Spleen (tissue), 11 donors: Measurements from ENCODE around the gene LARP4B. TPM values are rescaled to one million over a fixed set of nuclear protein-coding genes. Genes with fewer than 3 reads are reported as not detected.
"Not testable (repeated sequence)": the region's sequence is repeated elsewhere in the genome, so short reads cannot be mapped to it uniquely, and the experiment has no call there.

Experiments used
- DNase-seq: peaks from one replicate; pipeline ENCODE4 v3.0.0-alpha.2; 2020
- H3K27ac ChIP-seq, 8 donors: fragments of 200-600 bp; sonication (generic) in 7 of 8; 1 replicate in 4 of 8; 2 replicates in 4 of 8; pipeline versions ENCODE4 v1.5.0 to v1.8.0; 2016 to 2021; ENCODE audit warnings: inconsistent platforms in 4 of 8, mild to moderate bottlenecking in 4 of 8, moderate library complexity in 1 of 8
- H3K27me3 ChIP-seq, 7 donors: fragments of 200-600 bp; sonication (generic) in 6 of 7; replicated peaks in 1 of 7; 1 replicate in 4 of 7; 2 replicates in 3 of 7; pipeline versions ENCODE4 v1.5.0 to v1.8.0; 2016 to 2021; ENCODE audit warnings: inconsistent platforms in 3 of 7, mild to moderate bottlenecking in 1 of 7
- H3K36me3 ChIP-seq, 6 donors: fragments of 200-600 bp; sonication (generic) in 5 of 6; 1 replicate in 4 of 6; 2 replicates in 2 of 6; pipeline versions ENCODE4 v1.5.0 to v1.8.0; 2016 to 2021; ENCODE audit warnings: inconsistent platforms in 2 of 6
- H3K4me1 ChIP-seq, 6 donors: fragments of 200-600 bp; sonication (generic) in 5 of 6; 1 replicate in 3 of 6; 2 replicates in 3 of 6; pipeline versions ENCODE4 v1.5.0 to v1.8.0; 2016 to 2021; ENCODE audit warnings: inconsistent platforms in 3 of 6
- H3K4me3 ChIP-seq, 8 donors: fragments of 200-600 bp; sonication (generic) in 7 of 8; 1 replicate in 4 of 8; 2 replicates in 4 of 8; pipeline versions ENCODE4 v1.5.0 to v1.8.0; 2016 to 2021; ENCODE audit warnings: inconsistent platforms in 4 of 8, mild to moderate bottlenecking in 4 of 8, moderate library complexity in 2 of 8
- H3K9me3 ChIP-seq, 8 donors: fragments of 200-600 bp; sonication (generic) in 7 of 8; 1 replicate in 4 of 8; 2 replicates in 4 of 8; pipeline versions ENCODE4 v1.5.0 to v1.8.0; 2016 to 2021; ENCODE audit warnings: inconsistent platforms in 4 of 8
- CTCF ChIP-seq, 11 experiments: fragments of 200-600 bp in 7 of 11; fragments of 450-650 bp in 4 of 11; sonication (generic) in 4 of 11; IDR thresholded peaks in 8 of 11; conservative IDR thresholded peaks in 3 of 11; 1 replicate in 7 of 11; 2 replicates in 4 of 11; pipeline versions ENCODE4 v1.4.0 to v1.8.0; 2016 to 2021; ENCODE audit warnings: antibody characterized with exemption in 11 of 11, inconsistent platforms in 4 of 11, mild to moderate bottlenecking in 1 of 11
- POLR2A ChIP-seq, 3 donors: fragments of 450-650 bp; IDR thresholded peaks; one replicate each; pipeline ENCODE4 v1.5.1; 2017; ENCODE audit warnings: antibody characterized with exemption in 3 of 3, mild to moderate bottlenecking in 1 of 3
- POLR2AphosphoS5 ChIP-seq, 3 donors: sonication (generic); formaldehyde crosslinking; IDR thresholded peaks; one replicate each; pipeline ENCODE4 v1.5.1; 2017; ENCODE audit warnings: antibody characterized with exemption in 3 of 3
- WGBS, 5 donors: extraction: QIAGEN DNeasy Blood & Tissue Kit in 3 of 5; methylation state at CpG; one replicate each; pipeline versions ENCODE4 v1.1.5 to v1.1.7; 2013 to 2018; 5-methylcytosine and 5-hydroxymethylcytosine counted together
- intact Hi-C: fragments of 100-400 bp; cut with DNase I; formaldehyde crosslinking; loops from one replicate; pipeline ENCODE4 v1.15.0; 2023; ENCODE audit warnings: low total_unique reads
- polyA plus RNA-seq, 3 donors: library from polyadenylated mRNA; stranded (reverse); fragments of 200-250 nt; gene quantifications; one replicate each; pipeline ENCODE4 v1.2.1, GENCODE V29; 2013
- total RNA-seq, 7 donors: library from RNA; depleted of rRNA in 3 of 7; stranded (reverse); fragments of >200 nt in 3 of 7; fragmentation: NEBNext Ultra II Directional in 4 of 7; extraction: Animal tissue kit (Norgen Biotek cat#: 25700) in 4 of 7; gene quantifications; one replicate each; pipeline versions ENCODE4 v1.1.0 to v1.2.1, GENCODE V29; 2016 to 2021
- donor health status: healthy with polysubstance abuse.
- donor health status: DM: no; HTN: no; CAD: no; lungs with moderate emphysema.
- donor health status: DM: no; HTN: no; CAD: no.
- donor health status: Bipolar disorder and iron deficiency.
- donor health status: healthy.
- donor health status: DM: no; HTN: no; CAD: no.
- donor health status: DM: yes; HTN: yes; CAD: no.

The LARP4B gene
- total and polyA plus RNA-seq, 10 donors, result 12.7 to 163 (median 88.7) TPM

DNA sequence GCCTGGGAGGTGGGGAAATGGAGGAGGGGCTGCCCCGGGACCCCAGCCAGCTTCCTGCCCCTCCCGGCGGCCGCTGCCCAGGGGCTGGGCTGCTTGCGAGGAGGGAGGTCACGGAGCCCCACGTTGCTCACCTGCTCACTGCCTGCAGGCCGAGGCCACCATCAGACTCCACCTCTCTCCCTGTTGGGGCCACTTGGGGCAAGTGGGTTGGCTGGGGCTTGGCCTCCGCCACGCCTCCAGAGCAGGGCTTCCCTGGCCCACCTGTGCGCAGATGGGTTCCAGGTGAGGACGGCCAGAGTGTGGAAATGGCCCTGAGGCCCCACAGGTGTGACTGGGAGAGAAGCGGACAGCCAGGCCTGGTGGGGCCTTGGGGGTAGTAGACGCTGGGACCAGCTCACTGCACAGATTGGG lies 159.3 kb downstream of the LARP4B start:
- DNase-seq, result no peak
- 59 to 87% (median 60%) methylated on average over 5 to 14 of the region's 14 CpGs for WGBS, 5 donors

DNA sequence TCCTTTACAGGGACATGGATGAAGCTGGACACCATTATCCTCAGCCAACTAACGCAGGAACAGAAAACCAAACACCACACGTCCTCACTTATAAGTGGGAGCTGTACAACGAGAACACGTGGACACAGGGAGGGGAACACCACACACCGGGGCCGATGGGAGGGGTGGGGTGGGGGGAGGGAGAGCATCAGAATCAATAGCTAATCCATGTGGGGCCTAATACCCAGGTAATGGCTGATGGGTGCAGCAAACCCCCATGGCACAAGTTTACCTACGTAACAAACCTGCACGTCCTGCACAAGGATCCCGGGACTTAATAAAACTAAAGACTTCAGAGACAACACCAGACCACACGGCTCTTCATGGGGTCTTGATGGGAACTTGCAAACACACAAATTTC lies 159.9 kb downstream of the LARP4B start:
- intact Hi-C loops, result no loop called here
- WGBS, 5 donors, result 81 to 93% (median 85%) methylated on average over 10 of the region's 10 CpGs

More for the DNA sequence above, 159.3 kb downstream of the LARP4B start:
- H3K4me3 ChIP-seq, result no peak overlapping the region
- H3K36me3 ChIP-seq, result no peaks in the 10 kb centered on the region
- TF ChIP-seq CTCF (IDR thresholded peaks at IDR 0.05 in 8 of 11, conservative IDR thresholded peaks at IDR 0.05 in 3 of 11) (no peak), POLR2A (IDR thresholded peaks at IDR 0.05) (no peak), POLR2AphosphoS5 (IDR thresholded peaks at IDR 0.05) (no peak)
- H3K27me3 ChIP-seq, result no peaks in the 10 kb centered on the region
- H3K4me1 ChIP-seq, result no peaks in the 10 kb centered on the region
- peaks cover 0 to 37% (median 29%) of the 10 kb centered on the region in 8 donors for H3K9me3 ChIP-seq
- intact Hi-C loops, result no loop called here
- no peak overlapping the region for H3K27ac ChIP-seq

DNA sequence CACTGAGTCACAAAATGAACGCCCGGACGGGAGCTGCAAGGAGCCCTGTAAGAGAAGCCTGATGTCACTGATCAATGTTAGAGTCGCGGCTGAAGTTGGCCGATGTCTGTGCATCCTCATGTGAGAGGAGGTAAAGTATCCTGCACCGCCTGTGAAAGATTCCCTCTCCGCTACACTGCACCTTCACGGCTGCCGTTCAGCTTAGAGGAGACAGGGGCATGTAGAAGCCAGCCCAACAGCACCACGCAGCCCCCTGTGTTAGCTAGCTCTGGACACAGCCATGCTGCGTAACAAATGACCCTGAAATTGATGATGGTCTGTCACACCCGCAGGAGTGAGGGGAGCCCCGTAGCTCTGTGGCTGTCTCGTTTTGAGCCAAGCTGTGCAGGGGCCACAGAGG lies 160.5 kb downstream of the LARP4B start:
- Histone ChIP-seq H3K9me3 (peaks cover 0 to 42% (median 32%) of the 10 kb centered on the region in 8 donors), H3K36me3 (no peaks in the 10 kb centered on the region), H3K4me1 (no peaks in the 10 kb centered on the region), H3K4me3 (no peak overlapping the region), H3K27ac (no peak overlapping the region), H3K27me3 (no peaks in the 10 kb centered on the region)
- DNase-seq, result no peak
- WGBS, 5 donors, result 89 to 94% (median 93%) methylated on average over 12 to 15 of the region's 15 CpGs
- TF ChIP-seq CTCF (IDR thresholded peaks at IDR 0.05 in 8 of 11, conservative IDR thresholded peaks at IDR 0.05 in 3 of 11) (no peak), POLR2A (IDR thresholded peaks at IDR 0.05) (no peak), POLR2AphosphoS5 (IDR thresholded peaks at IDR 0.05) (no peak)
- intact Hi-C loops, result no loop called here

More for the DNA sequence above, 159.9 kb downstream of the LARP4B start:
- Histone ChIP-seq H3K4me3 (no peak overlapping the region), H3K9me3 (peaks cover 0 to 41% (median 32%) of the 10 kb centered on the region in 8 donors), H3K36me3 (no peaks in the 10 kb centered on the region), H3K27me3 (no peaks in the 10 kb centered on the region), H3K27ac (no peak overlapping the region), H3K4me1 (no peaks in the 10 kb centered on the region)
- DNase-seq, result no peak
- TF ChIP-seq POLR2AphosphoS5 (IDR thresholded peaks at IDR 0.05), result no peak
- no peak for TF ChIP-seq CTCF (IDR thresholded peaks at IDR 0.05 in 8 of 11, conservative IDR thresholded peaks at IDR 0.05 in 3 of 11)
- no peak for TF ChIP-seq POLR2A (IDR thresholded peaks at IDR 0.05)

DNA sequence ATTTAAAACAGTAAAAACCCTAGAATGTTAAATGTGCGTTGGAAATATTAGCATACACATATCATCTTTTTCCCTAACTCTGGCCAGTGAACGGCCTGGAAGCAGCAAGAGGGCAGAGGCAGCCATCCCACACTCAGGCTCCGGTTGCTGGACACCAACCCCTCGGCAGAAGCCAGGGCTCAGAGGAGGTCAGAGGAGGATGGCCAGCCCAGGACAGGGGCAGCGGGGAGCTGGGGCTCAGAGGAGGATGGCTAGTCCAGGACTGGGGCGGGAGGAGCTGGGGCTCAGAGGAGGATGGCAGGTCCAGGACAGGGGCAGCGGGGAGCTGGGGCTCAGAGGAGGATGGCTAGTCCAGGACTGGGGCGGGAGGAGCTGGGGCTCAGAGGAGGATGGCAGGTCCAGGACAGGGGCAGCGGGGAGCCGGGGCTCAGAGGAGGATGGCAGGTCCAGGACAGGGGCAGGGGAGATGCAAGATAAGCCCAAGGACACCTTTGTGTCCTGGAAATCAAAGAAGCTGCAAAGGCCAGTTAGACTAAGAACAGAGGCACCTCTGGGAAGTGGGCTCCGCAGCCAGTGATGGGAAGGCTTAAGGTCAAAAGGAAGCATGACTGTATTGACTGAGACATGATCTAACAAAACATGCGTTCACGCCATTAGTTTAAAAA lies 161.3 kb downstream of the LARP4B start:
- H3K4me1 ChIP-seq, H3K27me3 ChIP-seq, H3K36me3 ChIP-seq, H3K27ac ChIP-seq, intact Hi-C loops, H3K4me3 ChIP-seq: not testable (repeated sequence)
- WGBS, 5 donors, result 89 to 92% (median 90%) methylated on average over 13 of the region's 13 CpGs
- H3K9me3 ChIP-seq, result peaks cover 0 to 42% (median 32%) of the 10 kb centered on the region in 8 donors
- peak; percentile 38 for DNase-seq
